ENCODE results near the gene C22orf15. TPM values are rescaled to one million over a fixed set of nuclear protein-coding genes. Genes with fewer than 3 reads are reported as not detected.

The C22orf15 gene
- total and polyA plus RNA-seq, 2 of the 8 experiments (the other 6 are each of a cell fraction or from before 2014, with no cell fraction given) = 4.2 to 4.9 TPM

- WGBS, 2 experiments (ENCODE audit: extremely low coverage in 1 of 2, insufficient coverage in 1 of 2, insufficient read length in 1 of 2, insufficient replicate concordance in 2 of 2, low coverage in 1 of 2, low lambda C conversion rate in 2 of 2, missing lambda C conversion rate in 1 of 2) = 88% methylated on average over 14 of the region's 14 CpGs; no CpG with 5 or more reads in 1 of the 2 experiments
- Histone ChIP-seq H3K14ac (ENCODE audit: insufficient read length) (no peak within 1 kb of the TSS), H3K9ac (replicated peaks in 1 of 4; ENCODE audit: extremely low read depth in 1 of 4, low read depth in 3 of 4, low read length in 3 of 4) (no peak within 1 kb of the TSS), H2BK20ac (ENCODE audit: low read length) (no peak within 1 kb of the TSS), H3K4me2 (ENCODE audit: insufficient read depth in 1 of 2, low read depth in 2 of 2, low read length in 2 of 2) (no peak within 1 kb of the TSS), H2BK120ac (replicated peaks; ENCODE audit: low read depth, low read length) (no peak within 1 kb of the TSS), H3K9me3 (ENCODE audit: insufficient read depth in 2 of 2, low read depth in 1 of 2, low read length in 1 of 2) (no peaks in the 10 kb centered on the region), H3K27me3 (replicated peaks in 1 of 4; ENCODE audit: control insufficient read depth in 3 of 4, extremely low read depth in 1 of 4, insufficient read depth in 3 of 4, low read length in 3 of 4) (no peaks in the 10 kb centered on the region), H2BK12ac (ENCODE audit: low read depth, low read length) (no peak within 1 kb of the TSS), H3K79me1 (ENCODE audit: low read depth, low read length) (no peaks in the 10 kb centered on the region), H3K4ac (replicated peaks; ENCODE audit: insufficient read length, low read depth, low read length) (no peak within 1 kb of the TSS), H4K20me1 (replicated peaks in 1 of 2; ENCODE audit: control insufficient read depth in 1 of 2, insufficient read depth in 2 of 2, low read length in 2 of 2) (no peaks in the 10 kb centered on the region), H3K23me2 (ENCODE audit: low read depth, low read length) (peaks cover 13% of the 10 kb centered on the region; the same call in 1 of the 2 replicates), H3K23ac (ENCODE audit: insufficient read length) (no peak within 1 kb of the TSS), H3K4me1 (replicated peaks in 1 of 4; ENCODE audit: control insufficient read depth in 3 of 4, insufficient read depth in 4 of 4, low read length in 3 of 4) (peaks cover 0 to 6% (median 2%) of the 10 kb centered on the region in 4 experiments; a peak in 4 of 7 replicates), H3K4me3 (ENCODE audit: extremely low read depth in 1 of 4, insufficient read depth in 2 of 4, low read depth in 3 of 4, low read length in 4 of 4) (no peak within 1 kb of the TSS), H3K79me2 (ENCODE audit: control insufficient read depth in 1 of 2, insufficient read depth in 2 of 2, low read length in 2 of 2) (no peaks in the 10 kb centered on the region), H3K18ac (ENCODE audit: extremely low read depth, low read length) (no peak within 1 kb of the TSS), H3K27ac (ENCODE audit: low read depth, low read length) (no peak within 1 kb of the TSS), H2BK5ac (ENCODE audit: low read depth, low read length) (no peak within 1 kb of the TSS), H2AFZ (ENCODE audit: low read length) (no peak within 1 kb of the TSS), H2AK5ac (ENCODE audit: low read depth, low read length) (no peak within 1 kb of the TSS), H4K5ac (ENCODE audit: insufficient read length, low read depth, low read length) (no peak within 1 kb of the TSS), H2BK15ac (ENCODE audit: low read length) (0 out of 2 replicates have a peak within 1 kb of the TSS, but pooled peaks have one; percentile 81), H4K8ac (ENCODE audit: extremely low read depth, insufficient read depth, low read length) (peak within 1 kb of the TSS; percentile 15; the same call in 1 of the 2 replicates), H4K91ac (replicated peaks; ENCODE audit: insufficient read length, low read length) (no peak within 1 kb of the TSS), H3K36me3 (ENCODE audit: control insufficient read depth in 2 of 4, insufficient read depth in 4 of 4, low read length in 3 of 4) (no peaks in the 10 kb centered on the region), H3K56ac (replicated peaks; ENCODE audit: insufficient read length, low read depth, low read length) (no peak within 1 kb of the TSS)
- FAIRE-seq (no peak), DNase-seq (ENCODE audit: low read depth in 1 of 2, low spot score in 2 of 2) (peak in 1 of 2 experiments; percentile 44)
- ChIA-PET POLR2A (ENCODE audit: partially characterized antibody) (interaction anchor here (2.3 to 5.3 kb wide), 3 partner anchors 8 to 103 kb away, joined by 5 to 22 read pairs (median 5); partner anchors contain the start of genes C22orf15, CHCHD10 and SLC2A11), CTCF (ENCODE audit: partially characterized antibody) (interaction anchor here (0.9 to 2.0 kb wide), 3 partner anchors 15 to 37 kb away, joined by 4 to 7 read pairs (median 6); no protein-coding TSS in a partner anchor)
- no peak for TF ChIP-seq KDM1A (IDR thresholded peaks at IDR 0.05; ENCODE audit: borderline replicate concordance, low read length)
- TF ChIP-seq EGR1 (IDR thresholded peaks at IDR 0.05; ENCODE audit: borderline replicate concordance, low read depth, low read length) = no peak
- TF ChIP-seq ATF2 (IDR thresholded peaks at IDR 0.05; ENCODE audit: low read length) = no peak
- no peak for TF ChIP-seq FOSL1 (IDR thresholded peaks at IDR 0.05; ENCODE audit: insufficient read depth, low read depth, low read length)
- TF ChIP-seq TCF12 (IDR thresholded peaks at IDR 0.05; ENCODE audit: low read depth, low read length) = no peak
- no peak for TF ChIP-seq HDAC2 (IDR thresholded peaks at IDR 0.05; ENCODE audit: borderline replicate concordance in 1 of 2, low read depth in 2 of 2, low read length in 2 of 2)
Measured at GRCh38 chr22:23754220-23754919, 8.4 kb upstream of the C22orf15 start, which contains the start of gene VPREB3. Gene VPREB3 (minus strand): TSS chr22:23754425. CDS start chr22:23754363, 62 bp downstream.

All from H1 (cell line).